ENCODE data around the gene ARRDC3. TPM values are rescaled to one million over a fixed set of nuclear protein-coding genes. Genes with fewer than 3 reads are reported as not detected.

Gene ARRDC3
- total and polyA plus RNA-seq, 2 experiments from 2014 or later, result 11.9 to 16.5 TPM

DNA sequence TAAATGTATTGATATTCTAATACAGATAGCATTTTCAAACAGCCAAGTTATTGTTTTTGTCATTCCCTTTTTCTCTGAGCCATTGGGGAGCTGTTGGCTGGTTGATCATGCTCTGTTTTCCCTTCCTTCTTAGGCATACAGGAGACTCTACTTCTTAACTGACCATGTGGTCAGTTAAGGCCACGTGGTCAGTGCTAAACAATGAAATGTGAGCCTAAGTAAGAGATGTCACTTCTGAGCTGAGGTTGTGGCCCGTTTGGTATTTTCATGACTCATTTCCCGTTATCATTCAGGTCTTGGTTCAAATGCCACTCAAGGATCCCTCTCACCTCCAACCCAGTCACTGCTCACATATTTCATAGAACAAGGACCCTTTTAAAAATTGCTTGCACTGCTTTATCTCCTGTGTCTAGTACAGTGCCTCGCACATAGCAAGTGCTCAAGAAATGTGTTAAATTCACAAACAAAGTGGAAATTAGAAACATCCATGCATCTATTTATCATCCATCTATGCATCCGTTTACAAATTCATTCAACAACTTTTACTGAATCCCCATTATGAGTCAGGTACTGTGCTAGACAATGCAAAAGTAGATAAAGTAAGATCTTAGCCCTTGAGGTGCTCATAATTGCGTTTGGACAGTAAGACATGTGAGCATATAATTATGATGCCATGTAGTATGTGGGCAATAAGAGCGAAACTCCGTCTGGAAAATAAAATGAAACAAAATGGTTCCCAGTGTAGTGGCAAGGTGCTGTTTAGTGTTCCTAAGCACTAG is 50.7 kb downstream of the ARRDC3 start (continued):
- TF ChIP-seq, protein P1, sequence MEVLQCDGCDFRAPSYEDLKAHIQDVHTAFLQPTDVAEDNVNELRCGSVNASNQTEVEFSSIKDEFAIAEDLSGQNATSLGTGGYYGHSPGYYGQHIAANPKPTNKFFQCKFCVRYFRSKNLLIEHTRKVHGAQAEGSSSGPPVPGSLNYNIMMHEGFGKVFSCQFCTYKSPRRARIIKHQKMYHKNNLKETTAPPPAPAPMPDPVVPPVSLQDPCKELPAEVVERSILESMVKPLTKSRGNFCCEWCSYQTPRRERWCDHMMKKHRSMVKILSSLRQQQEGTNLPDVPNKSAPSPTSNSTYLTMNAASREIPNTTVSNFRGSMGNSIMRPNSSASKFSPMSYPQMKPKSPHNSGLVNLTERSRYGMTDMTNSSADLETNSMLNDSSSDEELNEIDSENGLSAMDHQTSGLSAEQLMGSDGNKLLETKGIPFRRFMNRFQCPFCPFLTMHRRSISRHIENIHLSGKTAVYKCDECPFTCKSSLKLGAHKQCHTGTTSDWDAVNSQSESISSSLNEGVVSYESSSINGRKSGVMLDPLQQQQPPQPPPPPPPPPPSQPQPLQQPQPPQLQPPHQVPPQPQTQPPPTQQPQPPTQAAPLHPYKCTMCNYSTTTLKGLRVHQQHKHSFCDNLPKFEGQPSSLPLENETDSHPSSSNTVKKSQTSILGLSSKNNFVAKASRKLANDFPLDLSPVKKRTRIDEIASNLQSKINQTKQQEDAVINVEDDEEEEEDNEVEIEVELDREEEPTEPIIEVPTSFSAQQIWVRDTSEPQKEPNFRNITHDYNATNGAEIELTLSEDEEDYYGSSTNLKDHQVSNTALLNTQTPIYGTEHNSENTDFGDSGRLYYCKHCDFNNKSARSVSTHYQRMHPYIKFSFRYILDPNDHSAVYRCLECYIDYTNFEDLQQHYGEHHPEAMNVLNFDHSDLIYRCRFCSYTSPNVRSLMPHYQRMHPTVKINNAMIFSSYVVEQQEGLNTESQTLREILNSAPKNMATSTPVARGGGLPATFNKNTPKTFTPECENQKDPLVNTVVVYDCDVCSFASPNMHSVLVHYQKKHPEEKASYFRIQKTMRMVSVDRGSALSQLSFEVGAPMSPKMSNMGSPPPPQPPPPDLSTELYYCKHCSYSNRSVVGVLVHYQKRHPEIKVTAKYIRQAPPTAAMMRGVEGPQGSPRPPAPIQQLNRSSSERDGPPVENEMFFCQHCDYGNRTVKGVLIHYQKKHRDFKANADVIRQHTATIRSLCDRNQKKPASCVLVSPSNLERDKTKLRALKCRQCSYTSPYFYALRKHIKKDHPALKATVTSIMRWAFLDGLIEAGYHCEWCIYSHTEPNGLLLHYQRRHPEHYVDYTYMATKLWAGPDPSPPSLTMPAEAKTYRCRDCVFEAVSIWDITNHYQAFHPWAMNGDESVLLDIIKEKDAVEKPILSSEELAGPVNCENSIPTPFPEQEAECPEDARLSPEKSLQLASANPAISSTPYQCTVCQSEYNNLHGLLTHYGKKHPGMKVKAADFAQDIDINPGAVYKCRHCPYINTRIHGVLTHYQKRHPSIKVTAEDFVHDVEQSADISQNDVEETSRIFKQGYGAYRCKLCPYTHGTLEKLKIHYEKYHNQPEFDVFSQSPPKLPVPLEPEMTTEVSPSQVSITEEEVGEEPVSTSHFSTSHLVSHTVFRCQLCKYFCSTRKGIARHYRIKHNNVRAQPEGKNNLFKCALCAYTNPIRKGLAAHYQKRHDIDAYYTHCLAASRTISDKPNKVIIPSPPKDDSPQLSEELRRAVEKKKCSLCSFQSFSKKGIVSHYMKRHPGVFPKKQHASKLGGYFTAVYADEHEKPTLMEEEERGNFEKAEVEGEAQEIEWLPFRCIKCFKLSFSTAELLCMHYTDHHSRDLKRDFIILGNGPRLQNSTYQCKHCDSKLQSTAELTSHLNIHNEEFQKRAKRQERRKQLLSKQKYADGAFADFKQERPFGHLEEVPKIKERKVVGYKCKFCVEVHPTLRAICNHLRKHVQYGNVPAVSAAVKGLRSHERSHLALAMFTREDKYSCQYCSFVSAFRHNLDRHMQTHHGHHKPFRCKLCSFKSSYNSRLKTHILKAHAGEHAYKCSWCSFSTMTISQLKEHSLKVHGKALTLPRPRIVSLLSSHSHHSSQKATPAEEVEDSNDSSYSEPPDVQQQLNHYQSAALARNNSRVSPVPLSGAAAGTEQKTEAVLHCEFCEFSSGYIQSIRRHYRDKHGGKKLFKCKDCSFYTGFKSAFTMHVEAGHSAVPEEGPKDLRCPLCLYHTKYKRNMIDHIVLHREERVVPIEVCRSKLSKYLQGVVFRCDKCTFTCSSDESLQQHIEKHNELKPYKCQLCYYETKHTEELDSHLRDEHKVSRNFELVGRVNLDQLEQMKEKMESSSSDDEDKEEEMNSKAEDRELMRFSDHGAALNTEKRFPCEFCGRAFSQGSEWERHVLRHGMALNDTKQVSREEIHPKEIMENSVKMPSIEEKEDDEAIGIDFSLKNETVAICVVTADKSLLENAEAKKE (CRISPR knock-in tag; IDR thresholded peaks at IDR 0.05), result no peak
- TF ChIP-seq ZNF331 (CRISPR knock-in tag; IDR thresholded peaks at IDR 0.05; ENCODE audit: low read depth), result no peak
- no peak for TF ChIP-seq NANOG (IDR thresholded peaks at IDR 0.05; ENCODE audit: borderline replicate concordance)

- peaks cover 33% of the 10 kb centered on the region for H3K4me1 ChIP-seq (ENCODE audit: insufficient read depth)
- H3K27me3 ChIP-seq (ENCODE audit: insufficient read depth), result no peaks in the 10 kb centered on the region
- H4K20me1 ChIP-seq (replicated peaks; ENCODE audit: insufficient read depth), result no peaks in the 10 kb centered on the region
- H3K4me2 ChIP-seq, result no peak overlapping the region
- DNase-seq (ENCODE audit: low spot score) (no peak), ATAC-seq (no peak)
- H3K9me3 Mint-ChIP-seq, result no peaks in the 10 kb centered on the region
- no peaks in the 10 kb centered on the region for H3K79me2 ChIP-seq (replicated peaks; ENCODE audit: insufficient read depth)
- H2AFZ ChIP-seq, result peak overlapping the region; percentile 48
- H3F3A ChIP-seq (replicated peaks; ENCODE audit: low read depth), result no peaks in the 10 kb centered on the region
- H3K36me3 Mint-ChIP-seq (ENCODE audit: low read depth), result no peaks in the 10 kb centered on the region
- no peak overlapping the region for H3K27ac ChIP-seq (ENCODE audit: low read depth)
- H3K9me2 ChIP-seq (ENCODE audit: insufficient read depth), result no peaks in the 10 kb centered on the region
- H3K27me3 Mint-ChIP-seq (ENCODE audit: insufficient read depth, low read depth, poor library complexity), result no peaks in the 10 kb centered on the region
- no peak overlapping the region for H3K4me3 ChIP-seq
- no peaks in the 10 kb centered on the region for H3K36me3 ChIP-seq (ENCODE audit: insufficient read depth)
- H3K27ac Mint-ChIP-seq, result no peak overlapping the region
- peaks cover 30% of the 10 kb centered on the region for H3K4me1 Mint-ChIP-seq
- no peak overlapping the region for H3K4me3 Mint-ChIP-seq
- no peak for TF ChIP-seq JUNB (IDR thresholded peaks at IDR 0.05; ENCODE audit: unreplicated experiment)
- TF ChIP-seq, protein P1 (CRISPR knock-in tag; IDR thresholded peaks at IDR 0.05), result no peak
- TF ChIP-seq, protein P2, sequence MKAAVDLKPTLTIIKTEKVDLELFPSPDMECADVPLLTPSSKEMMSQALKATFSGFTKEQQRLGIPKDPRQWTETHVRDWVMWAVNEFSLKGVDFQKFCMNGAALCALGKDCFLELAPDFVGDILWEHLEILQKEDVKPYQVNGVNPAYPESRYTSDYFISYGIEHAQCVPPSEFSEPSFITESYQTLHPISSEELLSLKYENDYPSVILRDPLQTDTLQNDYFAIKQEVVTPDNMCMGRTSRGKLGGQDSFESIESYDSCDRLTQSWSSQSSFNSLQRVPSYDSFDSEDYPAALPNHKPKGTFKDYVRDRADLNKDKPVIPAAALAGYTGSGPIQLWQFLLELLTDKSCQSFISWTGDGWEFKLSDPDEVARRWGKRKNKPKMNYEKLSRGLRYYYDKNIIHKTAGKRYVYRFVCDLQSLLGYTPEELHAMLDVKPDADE (IDR thresholded peaks at IDR 0.05), result no peak
- TF ChIP-seq EZH2 (IDR thresholded peaks at IDR 0.05; ENCODE audit: low read depth, unreplicated experiment), result no peak
- no peak for TF ChIP-seq POLR2AphosphoS5 (IDR thresholded peaks at IDR 0.05; ENCODE audit: low read depth)
- TF ChIP-seq CREB1 (CRISPR knock-in tag; IDR thresholded peaks at IDR 0.05; ENCODE audit: low read depth), result no peak
Measured at GRCh38 chr5:91331705-91332104, 51.4 kb downstream of the ARRDC3 start.
